DOHH2 (cell line): ENCODE data around the gene GTF3C1.

ENCODE experiments used
- H3F3A ChIP-seq: fragments of 200-600 bp; sonication (generic), shearing (Covaris generic); 2 replicates; pipeline ENCODE4 v1.6.0; 2016; ENCODE audit warnings: antibody characterized with exemption, mild to moderate bottlenecking; ENCODE audit not compliant: control insufficient read depth, insufficient read depth
- H3K27ac ChIP-seq: fragments of 200-600 bp; sonication (generic); 2 replicates; pipeline ENCODE4 v1.5.1; 2014; ENCODE audit warnings: low read depth, mild to moderate bottlenecking, low read length, moderate library complexity
- H3K27me3 ChIP-seq: fragments of 200-600 bp; sonication (generic); 2 replicates; pipeline ENCODE4 v1.6.1; 2014; ENCODE audit warnings: mild to moderate bottlenecking, low read length, mixed read lengths; ENCODE audit not compliant: control insufficient read depth
- H3K36me3 ChIP-seq: fragments of 200-600 bp; sonication (generic); 2 replicates; pipeline ENCODE4 v1.6.1; 2014; ENCODE audit warnings: mild to moderate bottlenecking, low read length, moderate library complexity, mixed read lengths; ENCODE audit not compliant: control insufficient read depth
- H3K4me1 ChIP-seq: fragments of 200-600 bp; sonication (generic); 2 replicates; pipeline ENCODE4 v1.6.1; 2014; ENCODE audit warnings: mild to moderate bottlenecking, low read length, mixed read lengths; ENCODE audit not compliant: control insufficient read depth
- H3K4me2 ChIP-seq: fragments of 200-600 bp; sonication (generic); 2 replicates; pipeline ENCODE4 v1.6.0; 2014; ENCODE audit warnings: mild to moderate bottlenecking, low read length, moderate library complexity
- H3K4me3 ChIP-seq: fragments of 200-600 bp; sonication (generic); 2 replicates; pipeline ENCODE4 v1.5.1; 2014; ENCODE audit warnings: mild to moderate bottlenecking, low read length, mixed read lengths
- H3K79me2 ChIP-seq: fragments of 200-600 bp; sonication (generic); 2 replicates; pipeline ENCODE4 v1.6.1; 2014; ENCODE audit warnings: mild to moderate bottlenecking, low read length, mixed read lengths; ENCODE audit not compliant: control insufficient read depth
- H3K9me2 ChIP-seq: fragments of 200-600 bp; sonication (generic); replicated peaks from 2 replicates; pipeline ENCODE4 v1.6.1; 2014; ENCODE audit warnings: mild to moderate bottlenecking, low read length, mixed read lengths; ENCODE audit not compliant: control insufficient read depth
- H3K9me3 ChIP-seq: fragments of 200-600 bp; sonication (generic); 2 replicates; pipeline ENCODE4 v1.6.1; 2014; ENCODE audit warnings: antibody characterized with exemption, low read length, mixed read lengths; ENCODE audit not compliant: control insufficient read depth, insufficient read depth
- H4K20me1 ChIP-seq: fragments of 200-600 bp; sonication (generic); 2 replicates; pipeline ENCODE4 v1.6.0; 2014; ENCODE audit warnings: low read depth, mild to moderate bottlenecking, antibody characterized with exemption, low read length, moderate library complexity; ENCODE audit not compliant: control insufficient read depth, insufficient read depth
- EZH2phosphoT487 ChIP-seq: fragments of 200-600 bp; sonication (generic); IDR thresholded peaks from 2 replicates; pipeline ENCODE4 v1.6.1; 2017; ENCODE audit warnings: borderline replicate concordance, mild to moderate bottlenecking, antibody characterized with exemption, low read length, moderate library complexity, mixed read lengths
- TF ChIP-seq, protein P1 (sequence below): fragments of 200-600 bp; sonication (generic); IDR thresholded peaks from one replicate; pipeline ENCODE4 v1.5.1; 2014; ENCODE audit warnings: antibody characterized with exemption, mild to moderate bottlenecking, low read depth, low read length; ENCODE audit not compliant: poor library complexity, severe bottlenecking

The GTF3C1 gene

DNA sequence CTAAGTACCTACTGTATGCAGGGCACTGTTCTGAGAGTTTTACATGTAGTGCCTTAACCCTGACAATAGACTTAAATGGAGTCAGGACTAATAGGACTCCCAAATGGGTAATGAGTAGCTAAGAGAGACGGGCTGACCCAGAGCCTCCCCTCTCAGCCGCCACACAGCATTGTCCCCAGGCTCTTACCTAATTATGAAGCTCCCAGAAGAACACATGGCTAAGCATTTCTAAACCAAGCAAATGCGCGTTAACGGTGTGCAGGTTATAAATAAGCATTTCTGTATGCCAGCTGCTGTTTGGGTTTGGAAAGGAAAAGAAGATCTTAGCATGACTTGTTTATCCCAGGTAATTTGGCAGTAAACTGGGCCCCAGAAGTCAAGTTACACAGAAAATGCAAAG is 14.5 kb upstream of the GTF3C1 start:
- Histone ChIP-seq H3F3A (no peaks in the 10 kb centered on the region), H3K27me3 (no peaks in the 10 kb centered on the region), H3K9me2 (no peaks in the 10 kb centered on the region), H3K9me3 (no peaks in the 10 kb centered on the region), H4K20me1 (no peaks in the 10 kb centered on the region), H3K4me2 (no peak overlapping the region), H3K4me1 (peaks cover 4% of the 10 kb centered on the region; the same call in 1 of the 2 replicates), H3K4me3 (no peak overlapping the region), H3K36me3 (no peaks in the 10 kb centered on the region), H3K27ac (no peak overlapping the region), H3K79me2 (no peaks in the 10 kb centered on the region)
- TF ChIP-seq EZH2phosphoT487, result no peak
- TF ChIP-seq, protein P1, sequence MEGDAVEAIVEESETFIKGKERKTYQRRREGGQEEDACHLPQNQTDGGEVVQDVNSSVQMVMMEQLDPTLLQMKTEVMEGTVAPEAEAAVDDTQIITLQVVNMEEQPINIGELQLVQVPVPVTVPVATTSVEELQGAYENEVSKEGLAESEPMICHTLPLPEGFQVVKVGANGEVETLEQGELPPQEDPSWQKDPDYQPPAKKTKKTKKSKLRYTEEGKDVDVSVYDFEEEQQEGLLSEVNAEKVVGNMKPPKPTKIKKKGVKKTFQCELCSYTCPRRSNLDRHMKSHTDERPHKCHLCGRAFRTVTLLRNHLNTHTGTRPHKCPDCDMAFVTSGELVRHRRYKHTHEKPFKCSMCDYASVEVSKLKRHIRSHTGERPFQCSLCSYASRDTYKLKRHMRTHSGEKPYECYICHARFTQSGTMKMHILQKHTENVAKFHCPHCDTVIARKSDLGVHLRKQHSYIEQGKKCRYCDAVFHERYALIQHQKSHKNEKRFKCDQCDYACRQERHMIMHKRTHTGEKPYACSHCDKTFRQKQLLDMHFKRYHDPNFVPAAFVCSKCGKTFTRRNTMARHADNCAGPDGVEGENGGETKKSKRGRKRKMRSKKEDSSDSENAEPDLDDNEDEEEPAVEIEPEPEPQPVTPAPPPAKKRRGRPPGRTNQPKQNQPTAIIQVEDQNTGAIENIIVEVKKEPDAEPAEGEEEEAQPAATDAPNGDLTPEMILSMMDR, result no peak

DNA sequence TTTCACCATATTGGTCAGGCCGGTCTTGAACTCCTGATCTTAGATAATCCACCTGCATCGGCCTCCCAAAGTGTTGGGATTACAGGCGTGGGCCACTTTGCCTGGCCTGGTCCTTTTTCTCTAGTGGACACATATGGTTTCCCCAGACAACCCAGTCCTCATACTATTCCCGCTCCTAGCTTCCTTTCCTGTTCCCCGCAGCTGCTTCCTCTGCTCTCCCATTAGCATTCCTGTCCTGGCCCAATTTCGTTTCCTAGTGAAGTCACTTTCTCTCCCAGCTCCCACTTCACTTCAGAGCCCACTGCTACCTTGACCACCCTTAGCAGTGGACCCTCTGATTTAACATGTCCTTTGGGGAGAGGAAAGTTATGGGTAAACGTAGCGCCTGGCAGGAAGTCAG is 11.5 kb upstream of the GTF3C1 start:
- Histone ChIP-seq H3K79me2 (no peaks in the 10 kb centered on the region), H3K4me2 (no peak overlapping the region), H4K20me1 (no peaks in the 10 kb centered on the region), H3K4me3 (no peak overlapping the region), H3K27ac (no peak overlapping the region), H3K9me3 (no peaks in the 10 kb centered on the region), H3K9me2 (no peaks in the 10 kb centered on the region), H3K4me1 (peaks cover under 1% of the 10 kb centered on the region; the same call in 1 of the 2 replicates), H3F3A (no peaks in the 10 kb centered on the region), H3K27me3 (no peaks in the 10 kb centered on the region), H3K36me3 (no peaks in the 10 kb centered on the region)
- TF ChIP-seq EZH2phosphoT487, result no peak
- TF ChIP-seq, protein P1, result no peak

DNA sequence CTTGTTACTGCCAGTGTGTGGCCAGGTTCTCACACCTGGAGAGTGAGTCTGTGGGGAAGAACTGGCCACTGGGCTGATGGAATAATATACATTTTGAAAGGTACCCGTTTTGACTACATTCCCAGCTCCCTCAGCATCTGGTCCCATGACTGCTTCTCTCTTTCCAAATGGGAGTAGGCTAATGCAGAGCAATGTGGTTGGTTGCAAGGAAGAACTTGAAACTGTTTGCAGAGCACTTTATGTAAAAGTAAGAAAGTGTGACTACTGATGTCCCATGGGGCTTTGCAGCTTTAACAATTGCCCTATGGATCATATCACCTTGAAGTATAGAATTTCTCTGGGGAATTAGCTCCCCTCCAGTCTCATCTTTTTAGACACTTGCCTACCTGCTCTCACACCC is 9.2 kb upstream of the GTF3C1 start:
- H3K4me3 ChIP-seq, result no peak overlapping the region
- H3K4me1 ChIP-seq, result no peaks in the 10 kb centered on the region
- no peaks in the 10 kb centered on the region for H3K36me3 ChIP-seq
- H3F3A ChIP-seq, result no peaks in the 10 kb centered on the region
- no peaks in the 10 kb centered on the region for H4K20me1 ChIP-seq
- H3K4me2 ChIP-seq, result no peak overlapping the region
- no peaks in the 10 kb centered on the region for H3K9me3 ChIP-seq
- no peak overlapping the region for H3K27ac ChIP-seq
- no peaks in the 10 kb centered on the region for H3K9me2 ChIP-seq
- H3K79me2 ChIP-seq, result no peaks in the 10 kb centered on the region
- no peaks in the 10 kb centered on the region for H3K27me3 ChIP-seq
- TF ChIP-seq, protein P1, result no peak
- no peak for TF ChIP-seq EZH2phosphoT487

DNA sequence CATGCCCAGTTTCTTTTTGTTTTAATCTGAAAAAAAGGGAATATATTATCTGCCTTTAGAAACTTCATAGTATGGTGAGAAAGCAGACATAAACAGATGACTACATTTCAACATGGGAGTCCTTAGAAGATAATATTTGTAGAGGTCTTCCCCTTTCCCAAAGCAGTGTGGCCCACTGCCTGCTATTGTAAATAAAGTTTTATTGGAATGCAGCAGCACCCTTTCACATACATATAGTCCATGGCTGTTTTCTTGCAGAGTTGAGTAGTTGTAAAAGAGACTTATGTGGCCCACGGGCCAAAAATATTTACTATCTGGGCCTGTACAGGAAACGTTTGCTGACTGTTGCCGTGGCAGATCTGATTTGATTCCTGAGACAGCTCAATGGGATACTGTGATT is 8.7 kb upstream of the GTF3C1 start:
- Histone ChIP-seq H3K9me3 (no peaks in the 10 kb centered on the region), H3K79me2 (no peaks in the 10 kb centered on the region), H3K4me1 (no peaks in the 10 kb centered on the region), H3K27me3 (no peaks in the 10 kb centered on the region), H3F3A (no peaks in the 10 kb centered on the region), H3K36me3 (no peaks in the 10 kb centered on the region), H3K9me2 (no peaks in the 10 kb centered on the region), H3K27ac (no peak overlapping the region), H3K4me2 (no peak overlapping the region), H3K4me3 (no peak overlapping the region), H4K20me1 (no peaks in the 10 kb centered on the region)
- no peak for TF ChIP-seq EZH2phosphoT487
- TF ChIP-seq, protein P1, result no peak
